ENCODE results near the gene ZNF394. TPM values are rescaled to one million over a fixed set of nuclear protein-coding genes. Genes with fewer than 3 reads are reported as not detected.

Gene ZNF394
- total and polyA plus RNA-seq, 4 donors: 5.5 to 18.3 (median 12.1) TPM

- TF ChIP-seq CTCF (IDR thresholded peaks at IDR 0.05; ENCODE audit: low read depth, low read length, missing input control) (no peak), SP1 (IDR thresholded peaks at IDR 0.05) (no peak), HNF4G (IDR thresholded peaks at IDR 0.05) (no peak), NR2F2 (IDR thresholded peaks at IDR 0.05) (no peak)
These were observed 40.5 kb upstream of the ZNF394 start (continued) for GRCh38 chr7:99540542-99540941.

- Histone ChIP-seq H3K4me3 (ENCODE audit: low read depth in 1 of 3, low read length in 3 of 3) (no peak overlapping the region), H3K4me1 (ENCODE audit: control insufficient read depth in 4 of 4, insufficient read depth in 4 of 4, low read length in 3 of 4) (no peaks in the 10 kb centered on the region), H3K9ac (ENCODE audit: low read depth in 1 of 2, low read length in 2 of 2) (no peak overlapping the region), H3K27me3 (ENCODE audit: control insufficient read depth in 4 of 4, insufficient read depth in 4 of 4, low read length in 3 of 4) (no peaks in the 10 kb centered on the region), H3K9me3 (ENCODE audit: control insufficient read depth in 4 of 4, low read length in 3 of 4) (peaks cover 15 to 34% (median 24%) of the 10 kb centered on the region in 4 donors), H3K27ac (ENCODE audit: low read depth in 1 of 2, low read length in 2 of 2) (no peak overlapping the region), H3K36me3 (ENCODE audit: control insufficient read depth in 4 of 4, insufficient read depth in 3 of 4, low read depth in 1 of 4, low read length in 3 of 4) (peaks cover 0 to 3% (median 0%) of the 10 kb centered on the region in 4 donors)
- WGBS: 75% methylated on average over 7 of the region's 7 CpGs
- no peak for DNase-seq (ENCODE audit: low spot score)
- TF ChIP-seq RAD21 (IDR thresholded peaks at IDR 0.05): no peak
- TF ChIP-seq ATF3 (IDR thresholded peaks at IDR 0.05): no peak
- TF ChIP-seq ZBTB33 (IDR thresholded peaks at IDR 0.05): no peak
- TF ChIP-seq SP1 (IDR thresholded peaks at IDR 0.05): no peak
- TF ChIP-seq EGR1 (IDR thresholded peaks at IDR 0.05; ENCODE audit: low read depth in 2 of 2): no peak
- TF ChIP-seq MAX (IDR thresholded peaks at IDR 0.05): no peak
- no peak for TF ChIP-seq HNF4G (IDR thresholded peaks at IDR 0.05)
- no peak for TF ChIP-seq NR2F2 (IDR thresholded peaks at IDR 0.05)
- no peak for TF ChIP-seq FOXA1 (IDR thresholded peaks at IDR 0.05)
- TF ChIP-seq JUND (IDR thresholded peaks at IDR 0.05): no peak
- no peak for TF ChIP-seq CTCF (IDR thresholded peaks at IDR 0.05; ENCODE audit: low read depth, low read length, missing input control)
- no peak for TF ChIP-seq REST (IDR thresholded peaks at IDR 0.05)
- TF ChIP-seq HNF4A (conservative IDR thresholded peaks at IDR 0.05): no peak
- TF ChIP-seq RXRA (IDR thresholded peaks at IDR 0.05): no peak
- TF ChIP-seq GABPA (IDR thresholded peaks at IDR 0.05 in 1 of 2, conservative IDR thresholded peaks at IDR 0.05 in 1 of 2): no peak
- no peak for TF ChIP-seq TAF1 (conservative IDR thresholded peaks at IDR 0.05)
These were observed 39.2 kb upstream of the ZNF394 start for GRCh38 chr7:99539213-99539811.
